NCI-H82 treated with DMSO at 0.1 percent for 48 hours (cell line): ENCODE results near the gene TOP2A.

ENCODE experiments used
- DNase-seq: peaks from one replicate; lab custom pipeline; 2025; ENCODE audit not compliant: unreplicated experiment; lab: John Stamatoyannopoulos, UW

TOP2A gene

DNA sequence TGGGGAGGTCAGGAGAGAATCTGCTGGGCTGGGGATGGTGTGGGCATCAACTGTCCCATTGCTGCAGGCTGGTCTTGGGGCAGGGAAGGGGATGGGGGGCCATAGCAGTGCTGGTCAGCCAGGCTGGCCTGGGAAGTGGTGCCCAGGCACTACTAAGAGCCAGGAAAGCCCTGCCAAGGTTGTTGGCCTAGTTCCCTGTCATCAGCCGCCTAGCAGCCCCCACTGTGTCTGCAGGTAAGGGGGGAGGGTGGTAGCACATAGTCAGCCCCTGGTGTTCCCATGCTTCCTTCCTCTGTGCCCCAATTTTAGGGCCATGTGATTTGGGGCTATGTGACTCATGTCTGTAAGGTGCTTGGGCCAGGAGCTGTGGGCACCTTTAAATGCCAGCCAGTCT is 70.9 kb downstream of the TOP2A start:
- no peak for DNase-seq

GRCh38 chr17:40345994-40346764 is 71.5 kb downstream of the TOP2A start:
- DNase-seq, result no peak

DNA sequence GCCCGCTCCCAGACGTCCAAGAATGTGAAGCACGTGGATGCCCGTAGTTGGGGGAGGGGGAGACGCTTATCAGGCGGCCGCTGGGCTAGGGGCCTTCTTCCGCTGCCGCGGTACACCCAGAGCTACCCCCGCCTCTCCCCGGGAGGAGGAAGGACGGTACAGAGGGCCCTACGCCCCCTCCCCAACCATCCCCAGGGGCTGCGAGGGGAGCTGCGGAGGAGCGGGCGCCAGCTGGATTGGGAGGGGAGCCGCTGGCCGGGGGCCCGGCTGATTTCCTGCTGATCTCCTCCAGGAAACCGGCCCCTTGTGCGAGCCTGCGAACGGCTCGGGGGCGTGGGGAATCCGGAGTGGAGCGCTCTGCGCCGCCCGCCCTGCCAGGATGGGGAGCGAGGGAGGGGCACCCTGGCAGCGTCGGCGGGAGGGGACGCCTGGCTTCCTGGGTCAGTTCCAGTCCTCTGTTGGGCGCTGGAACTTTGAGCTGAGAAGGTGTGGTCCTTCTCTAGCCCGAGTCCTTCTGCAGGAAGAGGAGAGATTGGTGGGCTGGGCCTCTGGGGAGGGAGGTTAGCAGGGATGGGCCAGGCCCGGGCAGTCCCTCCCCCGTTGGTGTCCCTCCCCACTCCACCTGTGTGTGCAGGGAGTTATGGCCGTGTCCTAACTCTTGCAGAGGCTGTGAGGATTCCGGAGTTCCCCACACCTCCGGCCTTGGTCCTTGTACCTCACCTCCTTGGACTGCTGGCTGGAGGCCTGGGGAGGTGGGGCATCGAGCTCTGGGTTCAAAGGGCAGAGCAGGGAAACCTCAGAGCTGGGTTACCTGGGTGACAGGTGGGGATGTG is 72.3 kb downstream of the TOP2A start:
- DNase-seq, result no peak

- no peak for DNase-seq
These were observed 73.1 kb downstream of the TOP2A start for GRCh38 chr17:40344421-40345160.

DNA sequence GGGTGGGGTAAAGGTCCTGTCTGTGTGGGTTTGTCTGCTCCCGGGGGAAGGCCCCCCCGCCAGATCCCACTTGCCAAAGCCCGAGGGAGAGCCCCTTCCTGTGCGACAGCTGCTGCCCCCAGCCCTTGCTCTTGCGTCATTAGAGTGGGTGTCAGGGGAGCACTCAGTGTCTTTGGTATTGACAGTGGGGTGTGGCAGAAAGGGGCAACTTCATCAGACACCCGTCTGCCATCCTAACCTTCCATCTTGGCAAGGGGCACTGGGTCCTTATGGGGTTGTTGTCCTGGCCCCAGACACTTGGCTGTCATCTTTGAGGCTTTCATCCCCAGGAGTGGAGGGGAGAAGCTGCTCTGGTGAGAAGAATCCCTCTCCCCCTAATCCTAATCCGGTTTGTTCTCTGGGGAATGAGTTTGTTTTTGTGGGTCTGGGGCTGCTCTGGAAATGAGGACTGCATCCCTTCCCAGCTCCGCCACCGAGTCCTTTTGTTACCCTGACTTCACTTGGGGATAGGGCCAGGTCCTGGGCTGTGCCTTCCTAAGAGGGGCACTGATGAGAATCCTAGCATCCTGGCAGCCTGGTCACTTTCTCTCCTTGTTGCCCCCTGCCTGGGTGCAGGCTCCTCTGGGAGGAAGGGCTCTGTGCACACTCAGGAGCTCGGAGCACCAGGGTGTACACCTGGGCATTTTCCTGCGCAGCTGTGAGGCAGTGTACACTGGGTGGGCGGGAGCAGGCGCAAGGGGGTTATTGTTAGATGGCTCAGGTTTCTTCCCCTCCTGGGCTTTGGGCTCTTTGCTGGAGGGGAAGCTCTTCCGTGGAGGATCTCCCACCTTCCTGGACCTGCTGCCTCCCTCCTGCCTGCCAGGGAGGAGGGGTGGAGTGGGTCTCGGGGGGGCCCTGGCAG is 74.2 kb downstream of the TOP2A start:
- DNase-seq, result peak; percentile 77

GRCh38 chr17:40342504-40343218 is 75.0 kb downstream of the TOP2A start:
- no peak for DNase-seq

DNA sequence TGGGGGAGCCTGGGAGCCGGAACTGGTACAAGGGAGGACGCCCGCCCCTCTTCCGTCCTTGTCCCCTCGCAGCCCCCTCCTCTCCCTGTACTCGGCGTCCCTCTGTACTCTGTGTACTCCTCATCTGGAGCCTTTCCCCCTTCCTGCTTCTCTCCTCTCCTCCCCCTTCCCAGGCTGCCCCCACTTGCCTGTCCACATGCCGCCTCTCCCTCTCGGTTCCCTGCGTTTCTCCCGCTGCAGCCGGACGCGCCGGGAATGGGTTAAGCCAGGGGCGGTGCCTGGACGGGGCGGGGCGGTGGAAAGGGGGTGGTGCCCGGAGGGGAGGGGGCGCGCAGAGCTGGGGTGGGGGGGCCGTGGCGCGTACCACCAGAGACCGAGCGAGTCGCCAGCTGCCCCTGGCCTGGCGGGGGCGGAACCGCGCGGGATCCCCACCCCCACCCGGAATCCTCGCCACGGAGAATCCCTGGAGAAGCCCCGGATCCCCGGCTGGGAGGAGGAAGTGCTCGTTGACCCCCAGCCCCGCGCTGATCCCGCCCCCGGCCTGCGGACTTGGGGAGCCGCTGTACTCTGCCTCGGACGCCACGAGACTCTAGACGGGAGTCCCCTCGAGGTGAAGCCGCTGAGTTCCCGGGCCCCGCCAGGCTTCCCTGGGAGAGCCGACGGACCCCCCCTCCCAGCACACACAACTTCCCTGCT is 75.7 kb downstream of the TOP2A start:
- DNase-seq, result peak; percentile 77

GRCh38 chr17:40340880-40341807 is 76.6 kb downstream of the TOP2A start:
- peak; percentile 77 for DNase-seq

DNA sequence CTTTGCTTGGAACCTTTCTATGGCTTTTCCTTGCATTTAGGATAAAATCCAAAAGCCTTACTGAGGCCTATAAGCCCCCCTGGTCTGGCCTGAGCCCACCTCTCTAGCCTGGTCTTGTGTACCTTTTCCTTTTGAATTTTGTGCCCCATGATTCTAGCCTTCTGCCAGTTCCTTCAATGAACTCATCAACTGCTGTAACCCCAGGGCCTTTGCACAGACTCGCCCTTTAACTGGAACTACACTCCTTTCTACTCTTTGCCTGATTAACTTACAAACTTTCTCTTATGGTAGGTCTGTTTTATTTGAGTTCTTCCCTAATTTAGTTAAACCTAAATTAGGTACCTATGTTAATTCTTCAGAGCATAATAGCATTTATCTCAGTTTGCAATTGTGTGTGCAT is 77.4 kb downstream of the TOP2A start:
- DNase-seq, result no peak

DNA sequence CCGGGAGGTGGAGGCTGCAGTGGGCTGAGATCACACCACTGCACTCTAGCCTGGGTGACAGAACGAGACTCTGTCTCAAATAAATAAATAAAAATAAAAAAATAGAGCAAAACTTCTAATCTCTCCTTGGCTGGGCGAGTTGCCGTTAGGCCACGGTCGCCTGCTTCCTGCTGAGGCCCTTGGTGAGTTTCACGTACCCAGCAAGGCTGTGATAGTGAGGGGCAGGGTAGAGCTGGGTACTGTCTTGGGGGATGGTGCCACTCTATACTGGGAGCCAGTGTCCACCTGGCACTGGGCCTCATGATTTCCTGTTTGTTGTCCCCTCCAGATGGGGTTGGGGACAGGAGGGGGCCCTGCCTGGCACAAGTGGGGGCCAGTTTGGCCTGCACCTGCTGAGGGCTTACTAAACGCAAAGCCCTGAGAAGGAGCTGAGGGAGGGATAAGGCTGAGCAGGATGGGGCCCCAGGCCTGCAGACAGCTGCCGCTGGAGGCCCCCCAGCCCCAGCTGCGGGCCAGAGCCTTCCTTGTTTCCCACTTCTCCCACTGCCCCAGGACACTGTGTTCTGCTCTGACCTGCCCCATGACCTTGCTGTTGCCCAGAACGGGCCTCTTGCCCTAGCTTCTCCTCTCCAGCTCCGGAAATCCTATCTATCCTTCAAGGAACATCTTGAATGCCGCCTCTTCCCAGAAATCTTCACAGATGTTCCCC is 78.6 kb downstream of the TOP2A start:
- DNase-seq, result no peak
